ENCODE measurements around the gene EFEMP2.

EFEMP2 gene

GRCh38 chr11:65817835-65818680 is 54.5 kb downstream of the EFEMP2 start:
- DNase-seq = peak; percentile 91

GRCh38 chr11:65817312-65817834 is 55.2 kb downstream of the EFEMP2 start:
- DNase-seq = no peak

- no peak for DNase-seq
These were observed 55.9 kb downstream of the EFEMP2 start for GRCh38 chr11:65816696-65817095.
